K562 (cell line): ENCODE measurements around the gene SRC. TPM values are rescaled to one million over a fixed set of nuclear protein-coding genes. Genes with fewer than 3 reads are reported as not detected.

Source experiments
- ATAC-seq: fragments of 200-7000 bp; cut with Tn5 transposase; 3 replicates; pipeline ENCODE4 v1.9.1; 2020; ENCODE audit warnings: moderate library complexity
- BruUV-seq: library from RNA; stranded (reverse); fragments of 400-500 nt; replicated peaks from 2 replicates; lab custom pipeline; 2021; lab: Mats Ljungman, UMichigan
- CTCF ChIA-PET: fragments of 300-600 bp; formaldehyde crosslinking; extraction: SDS; loops from one replicate; lab custom pipeline; 2021; ENCODE audit warnings: low intra/inter-chr PET ratio; lab: Yijun Ruan, JAX
- POLR2A ChIA-PET: fragments of 300-600, 350-650 bp; sonication (Branson Sonifier 250); formaldehyde crosslinking; extraction: SDS; loops from one replicate; lab custom pipeline; 2021; ENCODE audit warnings: antibody characterized with exemption, inconsistent platforms; lab: Yijun Ruan, JAX
- DNase-seq, 4 experiments: peaks; one replicate each; pipeline versions ENCODE4 v3.0.0 to v3.0.0-alpha.2; 2011 to 2018; ENCODE audit warnings: low spot score in 3 of 4, mixed read lengths in 3 of 4; ENCODE audit errors: extremely low read depth in 1 of 4
- FAIRE-seq: peaks from 2 replicates; lab custom pipeline; 2011; peaks lifted over from hg19 to GRCh38; lab: Jason Lieb, UNC
- H2AFZ ChIP-seq: 2 replicates; pipeline ENCODE4 v1.6.0; 2011; ENCODE audit warnings: low read depth, low read length, control low read depth, inconsistent platforms
- H3K27ac ChIP-seq: fragments of 200-600 bp; 3 replicates; pipeline ENCODE4 v1.8.0; 2011; ENCODE audit warnings: low read depth, mild to moderate bottlenecking, control low read depth, inconsistent platforms, low read length, moderate library complexity, mixed read lengths; ENCODE audit errors: extremely low read depth
- H3K27me3 ChIP-seq, 2 experiments: fragments of 300-600 bp in 1 of 2; 2 replicates in 1 of 2; 3 replicates in 1 of 2; pipeline versions ENCODE4 v1.6.0 to v1.8.0; 2011; ENCODE audit warnings: inconsistent platforms in 2 of 2, low read length in 2 of 2, mild to moderate bottlenecking in 1 of 2, mixed read lengths in 1 of 2, moderate library complexity in 1 of 2; ENCODE audit not compliant: control insufficient read depth in 2 of 2, insufficient read depth in 2 of 2
- H3K36me3 ChIP-seq: fragments of 300-600 bp; 3 replicates; pipeline ENCODE4 v1.8.0; 2011; ENCODE audit warnings: mild to moderate bottlenecking, low read length, inconsistent platforms; ENCODE audit not compliant: control insufficient read depth, insufficient read depth
- H3K4me1 ChIP-seq, 2 experiments: fragments of 200-600 bp in 1 of 2; replicated peaks in 1 of 2; 2 replicates in 1 of 2; 3 replicates in 1 of 2; pipeline versions ENCODE4 v1.5.1 to v1.8.0; 2011; ENCODE audit warnings: inconsistent platforms in 2 of 2, low read length in 2 of 2, mild to moderate bottlenecking in 1 of 2, mixed read lengths in 1 of 2, moderate library complexity in 1 of 2; ENCODE audit not compliant: control insufficient read depth in 2 of 2, insufficient read depth in 2 of 2
- H3K4me2 ChIP-seq: 2 replicates; pipeline ENCODE4 v1.6.1; 2011; ENCODE audit warnings: low read length, control low read depth, inconsistent platforms, mixed read lengths; ENCODE audit not compliant: insufficient read depth
- H3K4me3 ChIP-seq: fragments of 200-600 bp; sonication (generic), shearing (Covaris generic); 2 replicates; pipeline ENCODE4 v1.5.1; 2016; ENCODE audit warnings: control low read depth, inconsistent platforms
- H3K79me2 ChIP-seq: fragments of 200-600 bp; 3 replicates; pipeline ENCODE4 v1.8.0; 2011; ENCODE audit warnings: low read length, inconsistent platforms; ENCODE audit not compliant: control insufficient read depth, insufficient read depth
- H3K9ac ChIP-seq, 2 experiments: 2 replicates each; pipeline versions ENCODE4 v1.6.0 to v1.6.1; 2011; ENCODE audit warnings: low read depth in 2 of 2, low read length in 2 of 2, control low read depth in 1 of 2, inconsistent platforms in 1 of 2, mild to moderate bottlenecking in 1 of 2, mixed read lengths in 1 of 2; ENCODE audit not compliant: insufficient read depth in 1 of 2
- H3K9me1 ChIP-seq: one replicate; pipeline ENCODE4 v1.6.0; 2011; ENCODE audit warnings: inconsistent platforms, mild to moderate bottlenecking, low read length, moderate library complexity; ENCODE audit not compliant: control insufficient read depth, insufficient read depth
- H3K9me3 ChIP-seq: replicated peaks from 2 replicates; pipeline ENCODE4 v1.5.1; 2011; ENCODE audit warnings: low read depth, low read length, inconsistent platforms; ENCODE audit not compliant: control insufficient read depth, insufficient read depth
- H4K20me1 ChIP-seq: replicated peaks from 2 replicates; pipeline ENCODE4 v1.6.1; 2011; ENCODE audit warnings: low read length, inconsistent platforms, mixed read lengths; ENCODE audit not compliant: control insufficient read depth, insufficient read depth
- HIVEP1 ChIP-seq: fragments of 250-450 bp; sonication (Bioruptor Pico); IDR thresholded peaks from 2 replicates; pipeline ENCODE4 v1.4.0; 2020; ENCODE audit warnings: mild to moderate bottlenecking
- LARP7 ChIP-seq: fragments of 450-650 bp; IDR thresholded peaks from 2 replicates; pipeline ENCODE4 v1.6.1; 2016
- MIER1 ChIP-seq: fragments of 450-650 bp; IDR thresholded peaks from 2 replicates; pipeline ENCODE4 v1.6.1; 2016; ENCODE audit warnings: antibody characterized with exemption, mild to moderate bottlenecking, low read depth
- RBM34 ChIP-seq: fragments of 200-400 bp; formaldehyde crosslinking; IDR thresholded peaks from 2 replicates; pipeline ENCODE4 v1.6.1; 2018; ENCODE audit warnings: low read length, borderline replicate concordance; ENCODE audit not compliant: insufficient read depth
- ZFX ChIP-seq: sonication (generic); formaldehyde crosslinking; IDR thresholded peaks from 2 replicates; pipeline ENCODE4 v1.8.0; 2022; ENCODE audit warnings: mild to moderate bottlenecking, missing genetic modification reagents, moderate library complexity
- WGBS: fragments of 100-300 bp; shearing (Covaris generic); methylation state at CpG from one replicate; pipeline ENCODE4 v1.1.6; 2016; ENCODE audit warnings: low coverage, mixed read lengths; ENCODE audit not compliant: insufficient coverage; ENCODE audit errors: missing lambda C conversion rate; 5-methylcytosine and 5-hydroxymethylcytosine counted together
- in situ Hi-C: fragments of 300-500 bp; cut with MboI; formaldehyde crosslinking; loops from 4 replicates; pipeline ENCODE4 v1.15.0; 2018; ENCODE audit warnings: inconsistent platforms, mixed read lengths
- intact Hi-C: fragments of 100-400 bp; cut with micrococcal nuclease; formaldehyde crosslinking; loops from 2 replicates; pipeline ENCODE4 v1.14.2; 2022
- polyA plus RNA-seq, 8 experiments: library from polyadenylated mRNA; depleted of rRNA in 4 of 8; stranded (reverse) in 5 of 8; unstranded in 3 of 8; fragments of >200 nt; fragmentation: Nextera tagmentation in 2 of 8; fragmentation: Illumina TruSeq in 1 of 8; extraction: Ambion mirVana in 2 of 8; extraction: Trizol in 1 of 8; gene quantifications; 2 replicates each; pipeline versions ENCODE4 v1.2.1 to v1.2.3, GENCODE V29; 2011 to 2014; ENCODE audit warnings: inconsistent platforms in 1 of 8, missing spikeins in 1 of 8
- total RNA-seq, 7 experiments: library from RNA; depleted of rRNA in 6 of 7; stranded (reverse); fragments of >200 nt in 6 of 7; fragmentation: Illumina TruSeq in 2 of 7; extraction: Trizol in 2 of 7; gene quantifications; 2 replicates each; pipeline versions ENCODE4 v1.2.1 to v1.2.3, GENCODE V29; 2011 to 2021; ENCODE audit warnings: low replicate concordance in 1 of 7
- TF ChIP-seq, protein P1 (sequence below): fragments of 450-650 bp; formaldehyde crosslinking; IDR thresholded peaks from 2 replicates; pipeline ENCODE4 v1.4.0; 2020; ENCODE audit warnings: mild to moderate bottlenecking, moderate library complexity

The SRC gene
- total and polyA plus RNA-seq, 9 of the 15 experiments (the other 6 are each of a cell fraction or from before 2014, with no cell fraction given), result 0.06 to 8.5 (median 3.1) TPM

DNA sequence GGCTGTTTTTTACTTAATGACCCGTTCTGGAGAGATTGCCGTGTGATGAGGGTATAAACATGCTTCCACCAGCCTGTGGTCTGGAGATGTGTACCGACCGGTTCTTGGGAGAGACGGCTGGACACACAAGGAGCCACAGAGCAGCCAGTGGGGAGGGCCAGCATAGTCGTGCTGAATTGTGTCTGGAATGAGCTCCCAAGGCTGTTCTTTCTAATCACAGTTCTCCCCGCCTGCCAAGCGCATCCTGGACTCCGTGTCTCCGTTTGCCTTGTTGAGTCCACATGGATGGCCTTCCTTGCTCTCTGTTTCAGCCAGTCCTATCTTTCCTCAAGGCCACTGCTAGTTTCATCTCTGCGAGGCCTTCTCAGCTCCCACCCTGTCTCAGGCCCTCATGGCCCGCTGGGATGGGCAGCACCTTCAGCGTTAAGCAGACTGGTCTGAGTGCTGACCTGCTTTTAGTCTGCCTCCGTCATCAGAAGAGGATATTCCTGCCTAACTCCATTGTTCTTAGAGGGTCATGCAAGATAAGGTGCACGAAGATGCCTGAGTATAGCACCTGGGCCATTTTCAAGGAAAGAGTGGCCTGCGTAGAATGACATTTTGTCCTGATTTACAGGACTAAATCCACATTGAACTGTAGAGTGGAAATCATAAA lies 35.9 kb upstream of the SRC start (continued):
- TF ChIP-seq LARP7, result no peak

DNA sequence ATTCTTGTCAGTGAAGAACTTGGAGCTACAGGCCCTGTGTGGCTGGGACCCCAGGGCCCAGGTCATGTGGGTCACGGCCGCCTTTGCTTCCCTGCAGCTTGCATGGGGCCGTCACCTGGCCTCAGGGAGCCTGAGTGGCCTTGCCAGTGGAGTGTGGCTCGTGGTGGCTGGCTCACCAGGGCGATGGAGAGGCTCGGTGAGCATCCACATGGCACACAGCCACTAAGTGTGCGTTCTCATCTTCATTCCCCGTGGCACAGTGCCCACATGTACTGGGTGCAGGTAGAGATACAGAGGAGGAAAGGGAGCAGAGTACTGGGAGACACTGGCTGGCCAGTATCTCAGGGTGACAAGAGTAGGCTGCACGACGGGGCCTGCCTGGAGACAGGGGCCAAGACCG lies 35.0 kb upstream of the SRC start:
- Histone ChIP-seq H3K9ac (peak overlapping the region in 1 of 2 experiments; percentile 62; a peak in 1 of 4 replicates), H2AFZ (no peak overlapping the region), H3K36me3 (peaks cover 65% of the 10 kb centered on the region; the same call in 2 of the 3 replicates), H3K4me2 (no peak overlapping the region), H3K9me3 (no peaks in the 10 kb centered on the region), H3K79me2 (no peaks in the 10 kb centered on the region; the same call in 2 of the 3 replicates), H3K4me1 (peaks cover 30 to 35% of the 10 kb centered on the region in 2 experiments), H4K20me1 (peaks cover 3% of the 10 kb centered on the region; the same call in 1 of the 2 replicates), H3K27me3 (no peaks in the 10 kb centered on the region), H3K27ac (no peak overlapping the region), H3K4me3 (no peak overlapping the region), H3K9me1 (peaks cover 3% of the 10 kb centered on the region)
- ChIA-PET POLR2A (no interaction called here), CTCF (no interaction called here)
- WGBS, result 81% methylated on average over 8 of the region's 11 CpGs
- FAIRE-seq (no peak), DNase-seq (no peak), ATAC-seq (no peak)
- TF ChIP-seq HIVEP1 (CRISPR knock-in tag), result no peak
- no peak for TF ChIP-seq ZFX
- TF ChIP-seq, protein P1, sequence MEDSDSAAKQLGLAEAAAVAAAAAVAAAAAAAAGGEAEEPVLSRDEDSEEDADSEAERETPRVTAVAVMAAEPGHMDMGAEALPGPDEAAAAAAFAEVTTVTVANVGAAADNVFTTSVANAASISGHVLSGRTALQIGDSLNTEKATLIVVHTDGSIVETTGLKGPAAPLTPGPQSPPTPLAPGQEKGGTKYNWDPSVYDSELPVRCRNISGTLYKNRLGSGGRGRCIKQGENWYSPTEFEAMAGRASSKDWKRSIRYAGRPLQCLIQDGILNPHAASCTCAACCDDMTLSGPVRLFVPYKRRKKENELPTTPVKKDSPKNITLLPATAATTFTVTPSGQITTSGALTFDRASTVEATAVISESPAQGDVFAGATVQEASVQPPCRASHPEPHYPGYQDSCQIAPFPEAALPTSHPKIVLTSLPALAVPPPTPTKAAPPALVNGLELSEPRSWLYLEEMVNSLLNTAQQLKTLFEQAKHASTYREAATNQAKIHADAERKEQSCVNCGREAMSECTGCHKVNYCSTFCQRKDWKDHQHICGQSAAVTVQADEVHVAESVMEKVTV (CRISPR knock-in tag), result no peak
- TF ChIP-seq RBM34, result no peak
- no peak for TF ChIP-seq MIER1
- intact Hi-C loops, result no loop called here
- no TSS peak for BruUV-seq
- in situ Hi-C loops, result no loop called here
